HS-5 (cell line): ENCODE measurements around the gene JUNB.

Experiments
- DNase-seq: peaks from one replicate; pipeline ENCODE4 v3.0.0-alpha.2; 2012; ENCODE audit warnings: low read depth

JUNB gene

DNA sequence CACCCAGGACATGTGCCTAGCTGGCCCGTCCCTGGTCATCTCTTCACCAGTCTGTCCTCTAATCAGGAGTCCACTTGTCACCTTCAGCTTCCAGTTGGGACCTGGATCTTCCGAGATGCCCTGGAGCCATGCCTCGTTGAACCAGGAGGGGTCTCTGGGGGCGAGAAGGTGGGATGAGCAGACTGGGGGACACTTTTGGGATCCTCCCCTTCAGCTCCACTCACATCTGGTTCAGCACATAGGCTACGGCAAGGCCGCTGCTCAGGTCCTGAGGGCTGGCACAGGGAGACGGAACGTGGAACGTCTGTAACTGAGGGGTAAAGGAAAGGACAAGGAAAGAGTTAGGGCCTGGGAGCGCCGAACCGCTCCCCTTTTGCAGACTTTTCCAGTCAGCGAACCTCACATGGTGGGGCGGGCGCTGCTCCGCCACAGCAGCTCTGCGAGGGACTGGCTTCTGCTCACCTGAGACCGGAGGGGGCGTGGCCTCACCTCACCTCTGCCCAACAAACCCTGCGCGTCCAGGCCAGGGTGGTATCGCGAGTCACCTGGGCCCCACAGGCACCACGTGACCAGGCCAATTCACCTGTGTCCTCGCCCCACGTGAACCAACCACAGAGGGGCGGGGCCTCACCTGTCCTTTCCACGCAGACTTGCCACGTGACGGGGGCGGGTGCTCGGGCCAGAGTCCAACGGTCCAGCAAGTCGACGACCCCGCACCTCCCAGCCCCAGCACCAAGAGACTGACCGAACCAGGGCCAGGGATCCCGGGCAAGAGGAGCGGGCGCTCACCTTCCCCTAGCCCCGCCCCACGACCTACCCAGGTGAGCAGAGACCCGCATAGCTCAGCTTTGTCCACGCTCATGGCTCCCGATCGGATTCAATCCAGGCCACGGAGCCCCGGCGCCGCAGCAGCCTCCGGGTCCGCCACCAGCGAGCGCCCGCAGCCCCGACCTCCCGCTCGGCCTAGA, 16.4 kb upstream of the JUNB start, which contains the start of gene HOOK2:
HOOK2 (minus strand) TSS at position 965 of the 968 bp plus-strand sequence; CDS start at position 862, 103 bp downstream.
- no peak for DNase-seq

DNA sequence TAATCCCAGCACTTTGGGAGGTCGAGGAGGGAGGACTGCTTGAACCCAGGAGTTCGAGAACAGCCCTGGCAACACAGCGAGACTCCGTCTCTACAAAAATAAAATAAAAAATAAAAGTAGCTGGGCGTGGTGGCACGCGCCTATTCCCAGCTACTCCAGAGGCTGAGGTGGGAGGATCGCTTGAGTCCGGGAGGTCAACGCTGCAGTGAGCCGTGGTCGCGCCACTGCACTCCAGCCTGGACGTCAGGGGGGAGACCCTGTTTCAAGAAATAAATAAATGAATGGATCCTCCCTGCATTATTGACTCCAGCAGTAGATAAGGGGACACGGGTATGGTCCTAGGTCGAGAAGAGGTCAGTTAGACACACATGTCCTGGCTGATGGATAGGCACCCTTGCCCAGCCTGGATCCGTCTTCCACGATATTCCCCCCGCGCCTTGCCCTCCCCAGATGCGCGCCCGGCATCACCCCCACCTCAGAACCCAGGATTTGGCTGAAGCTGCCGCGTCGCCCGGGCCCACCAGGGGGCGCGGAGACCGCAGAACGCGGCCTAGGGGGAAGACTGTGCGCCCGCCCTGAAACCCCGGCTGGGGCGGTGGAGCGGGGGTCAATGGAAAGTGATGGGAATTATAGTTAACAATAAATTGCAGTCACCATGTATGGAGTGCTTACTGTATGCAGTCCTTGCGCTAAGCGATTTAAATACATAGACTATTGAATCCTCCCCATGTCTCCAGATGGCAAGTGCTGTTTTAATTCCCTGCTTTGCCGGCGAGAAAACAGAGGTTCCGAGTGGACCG, 13.9 kb upstream of the JUNB start:
- no peak for DNase-seq

DNA sequence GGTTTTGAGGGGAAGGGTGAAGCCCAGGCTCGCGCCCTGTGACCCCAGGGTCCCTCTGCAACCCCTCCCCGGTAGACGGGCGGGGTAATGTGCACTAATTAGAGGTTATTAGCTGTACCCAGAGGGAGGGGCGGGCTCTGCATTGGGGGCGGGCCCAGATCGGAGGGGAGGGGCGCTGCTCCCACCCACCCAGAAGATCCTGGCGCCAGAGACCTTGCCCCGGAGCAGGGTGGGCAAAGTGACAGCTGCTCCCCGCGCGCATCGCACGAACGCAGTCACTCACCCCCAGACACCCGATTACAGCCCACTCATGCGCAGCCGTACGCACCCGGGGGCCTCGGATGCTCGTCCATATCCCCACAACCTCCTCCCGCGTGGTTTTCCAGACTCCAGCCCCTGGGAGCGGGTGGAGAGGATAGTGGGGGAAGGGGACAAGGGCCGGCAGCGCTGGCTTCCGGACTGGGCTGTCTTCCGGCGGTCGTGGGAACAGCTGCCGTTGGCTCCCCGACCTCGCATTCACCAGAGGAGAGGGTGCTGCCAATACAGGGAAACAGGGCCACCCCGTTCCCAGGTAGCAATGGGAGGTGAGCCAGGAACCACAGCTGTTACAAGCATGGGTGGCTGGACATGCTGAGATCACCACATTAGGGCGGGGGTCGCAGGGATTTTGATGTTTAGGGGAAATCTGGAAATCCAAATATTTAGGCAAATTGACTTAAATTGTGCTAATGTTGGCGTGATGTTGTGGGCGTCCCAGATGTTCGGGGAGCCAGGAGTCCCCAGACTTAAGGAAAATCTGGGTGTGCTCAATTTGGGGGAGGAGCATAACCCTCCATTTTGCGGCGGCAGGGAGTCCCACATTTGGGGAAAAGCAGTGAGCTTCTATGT, 13.0 kb upstream of the JUNB start:
- no peak for DNase-seq

DNA sequence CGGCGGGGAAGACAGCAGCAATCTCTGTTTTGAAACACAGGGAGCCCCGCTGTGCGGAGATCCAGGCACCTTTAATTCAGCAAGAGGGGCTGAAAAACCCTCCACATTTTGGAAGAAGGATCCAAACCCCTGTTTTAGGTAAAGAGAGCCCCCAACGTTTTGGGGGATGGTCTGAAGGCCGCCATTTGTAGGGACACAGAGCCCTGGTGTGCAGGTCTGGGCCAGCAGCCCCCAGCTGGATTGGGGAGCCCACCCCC, 12.5 kb upstream of the JUNB start:
- DNase-seq: no peak

DNA sequence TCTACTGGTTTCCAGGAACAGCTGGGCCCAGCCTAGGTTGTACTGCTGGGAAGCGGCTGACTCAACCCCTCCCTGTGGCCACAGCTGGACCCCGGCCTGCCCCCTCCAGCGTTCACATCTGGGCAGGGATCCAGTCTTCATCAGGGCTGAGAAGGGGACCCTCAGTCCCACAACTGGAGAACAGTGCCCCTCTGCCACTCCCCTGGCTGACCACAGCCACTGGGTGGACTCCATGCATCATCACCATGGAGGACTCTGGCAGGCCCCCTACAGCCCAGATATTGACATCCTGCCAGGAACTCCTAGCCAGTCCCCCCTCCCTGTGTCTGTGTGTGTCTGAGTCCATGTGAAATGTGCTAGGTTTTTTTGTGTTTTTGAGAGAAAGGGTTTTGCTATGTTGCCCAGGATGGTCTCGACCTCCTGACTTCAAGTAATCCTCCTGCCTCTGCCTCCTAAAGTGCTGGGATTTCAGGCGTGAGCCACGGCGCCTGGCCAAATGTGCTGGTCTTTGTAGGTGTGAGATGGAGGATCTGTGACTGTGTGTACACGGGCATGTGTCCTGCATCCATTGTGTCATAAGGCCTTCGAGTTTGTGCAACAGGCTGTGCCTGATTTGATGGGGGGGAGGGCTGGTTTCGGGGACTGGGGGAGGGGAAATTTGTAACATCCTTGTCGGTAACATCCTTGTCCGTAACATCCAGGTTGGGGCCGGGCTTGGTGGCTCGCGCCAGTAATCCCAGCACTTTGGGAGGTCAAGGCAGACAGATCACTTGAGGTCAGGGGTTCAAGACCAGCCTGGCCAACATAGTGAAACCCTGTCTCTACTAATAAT, 11.9 kb upstream of the JUNB start:
- no peak for DNase-seq

- DNase-seq: no peak
Observed at GRCh38 chr19:12782174-12782423, 9.2 kb upstream of the JUNB start.

GRCh38 chr19:12782424-12783290, 8.6 kb upstream of the JUNB start:
- no peak for DNase-seq

DNA sequence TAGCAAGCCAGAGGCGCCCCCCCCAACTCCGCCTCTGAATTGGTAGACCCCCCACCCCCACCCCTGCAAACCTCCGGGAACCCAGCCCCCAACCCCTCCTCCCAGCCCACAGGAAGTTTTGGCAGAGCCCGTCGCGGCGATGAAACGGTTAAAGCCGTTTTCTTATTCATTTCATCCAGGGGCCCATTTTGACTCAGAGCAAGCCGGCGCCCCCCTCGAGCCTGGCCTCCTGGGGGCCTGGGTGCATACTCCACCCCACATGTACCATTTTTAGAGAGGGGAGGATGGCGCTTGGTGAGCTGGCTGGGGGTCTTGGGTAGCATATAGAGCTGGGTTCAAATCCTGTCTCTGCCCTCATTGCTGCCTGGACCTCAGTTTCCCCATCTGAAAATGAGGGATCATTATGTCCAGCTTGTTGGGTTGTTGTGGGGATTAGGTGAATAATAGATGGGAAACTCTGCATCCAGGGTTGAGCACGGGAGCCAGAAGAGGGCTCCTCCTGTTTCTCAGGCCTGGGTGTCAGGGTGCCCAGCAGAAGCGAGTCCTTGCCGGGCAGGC, 7.9 kb upstream of the JUNB start:
- DNase-seq: no peak

DNA sequence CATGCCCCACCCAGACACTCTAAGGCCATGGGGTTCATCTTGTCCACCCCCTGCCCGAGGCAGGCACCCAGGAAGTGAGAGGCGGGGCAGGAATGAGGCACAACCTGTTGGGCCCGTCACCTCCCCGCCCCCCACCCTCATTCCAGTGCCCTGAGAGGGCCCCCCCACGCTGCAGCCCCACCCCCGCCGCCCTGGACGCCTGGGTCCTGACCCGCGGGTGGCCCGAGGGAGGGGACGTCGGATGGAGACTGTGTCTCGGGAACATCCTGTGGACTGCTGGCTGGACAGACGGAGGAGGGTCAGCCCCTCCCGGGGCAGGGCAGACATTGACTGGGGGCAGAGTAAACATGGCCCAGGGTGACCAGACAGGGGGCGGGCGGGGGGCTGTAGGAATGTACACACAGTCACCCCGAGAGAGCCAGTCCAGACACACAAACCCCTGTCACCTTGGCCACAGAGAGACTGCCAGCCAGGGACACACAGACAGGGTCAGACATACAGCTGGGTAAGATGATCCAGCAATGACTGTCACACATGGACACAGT, 7.4 kb upstream of the JUNB start:
- no peak for DNase-seq

GRCh38 chr19:12784394-12784870, 6.9 kb upstream of the JUNB start:
- no peak for DNase-seq

DNA sequence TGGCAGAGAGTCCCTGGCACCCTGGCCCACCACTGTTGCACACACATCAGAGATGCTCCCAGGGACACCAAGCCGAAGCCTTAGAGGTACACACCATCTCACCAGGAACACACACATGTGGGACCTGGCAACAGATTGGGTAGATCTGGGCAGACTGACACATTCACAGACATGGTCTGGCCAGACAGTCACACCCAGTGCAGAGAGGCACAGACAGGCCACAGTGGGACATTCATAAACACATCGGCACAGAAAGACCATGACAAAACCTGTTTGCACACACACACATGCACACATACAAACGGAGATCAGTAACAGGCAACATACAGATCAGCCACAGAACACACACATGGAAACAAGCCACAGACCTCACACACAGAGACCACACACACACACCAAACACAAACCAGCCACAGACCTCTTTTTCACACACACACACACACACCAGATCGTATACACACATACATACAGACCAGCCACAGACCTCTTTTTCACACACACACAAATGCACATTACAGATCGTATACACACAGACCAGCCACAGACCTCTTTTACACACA, 6.3 kb upstream of the JUNB start:
- no peak for DNase-seq

GRCh38 chr19:12785431-12786031, 5.8 kb upstream of the JUNB start:
- DNase-seq: no peak

DNA sequence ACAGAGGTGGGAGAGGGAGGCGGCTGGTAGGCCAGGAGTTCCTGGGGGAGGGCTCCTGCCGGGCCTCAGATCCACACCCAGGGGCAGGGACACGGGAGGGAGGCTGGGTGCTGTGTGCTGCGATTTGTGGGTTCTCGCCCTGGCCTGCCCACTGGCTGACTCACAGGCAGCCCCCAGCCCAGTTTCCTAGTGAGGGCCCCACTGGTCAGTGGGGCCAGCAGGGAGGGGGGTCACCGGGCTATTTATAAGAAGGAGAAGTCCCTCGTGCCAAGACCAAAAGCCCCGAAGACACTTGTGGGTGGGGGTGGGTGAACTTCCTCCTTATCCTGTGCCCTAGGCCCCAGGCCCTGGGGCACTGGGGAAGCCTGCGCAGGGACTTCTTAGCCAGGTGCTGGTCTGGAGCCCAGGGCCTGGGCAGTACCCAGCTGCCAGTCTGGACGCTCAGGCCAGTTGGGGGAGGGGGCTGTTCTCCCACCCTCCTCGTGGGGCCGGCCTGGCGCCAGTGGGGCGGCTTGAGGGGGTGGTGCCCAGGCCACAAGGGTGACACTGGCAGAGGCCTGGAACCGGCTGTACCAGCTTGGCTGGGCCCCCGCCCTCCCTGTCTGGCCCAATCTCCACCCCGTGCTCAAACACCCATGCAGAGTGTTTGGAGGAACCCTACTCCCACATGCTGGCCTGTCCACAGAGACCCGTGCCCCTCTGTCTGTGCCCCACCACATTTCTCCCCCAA, 5.0 kb upstream of the JUNB start:
- no peak for DNase-seq

- DNase-seq: no peak
Observed at GRCh38 chr19:12786952-12787351, 4.3 kb upstream of the JUNB start.

GRCh38 chr19:12787458-12787857, 3.8 kb upstream of the JUNB start:
- no peak for DNase-seq

DNA sequence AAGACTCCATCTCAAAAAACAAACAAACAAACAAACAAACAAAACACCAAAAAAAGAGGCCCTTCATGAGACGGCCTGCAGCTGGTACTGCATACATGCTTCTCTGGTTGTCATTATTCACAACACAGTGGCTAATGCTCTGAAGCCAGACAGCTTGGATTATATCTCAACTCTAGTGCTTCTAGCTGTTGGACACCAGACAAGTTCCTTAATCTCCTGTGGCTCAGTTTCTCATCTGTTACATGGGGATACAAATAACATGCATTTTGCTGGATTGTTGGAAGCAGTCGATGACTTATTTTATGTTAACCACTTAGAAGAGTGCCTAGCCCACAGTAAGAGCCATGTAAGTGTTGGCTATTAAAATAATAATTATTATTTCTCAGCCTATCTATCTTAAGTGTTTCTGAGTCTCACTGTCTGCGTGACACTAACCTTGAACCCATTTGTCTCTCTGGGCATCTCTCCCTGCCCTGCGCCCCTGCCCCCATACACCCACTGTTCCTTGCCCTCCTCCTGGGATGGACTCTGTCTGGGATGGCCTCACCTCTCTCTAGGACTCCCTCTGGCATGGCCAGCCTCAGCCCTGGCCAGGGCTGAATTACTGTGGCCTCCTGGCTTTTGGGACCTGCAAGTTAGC, 3.1 kb upstream of the JUNB start:
- no peak for DNase-seq

DNA sequence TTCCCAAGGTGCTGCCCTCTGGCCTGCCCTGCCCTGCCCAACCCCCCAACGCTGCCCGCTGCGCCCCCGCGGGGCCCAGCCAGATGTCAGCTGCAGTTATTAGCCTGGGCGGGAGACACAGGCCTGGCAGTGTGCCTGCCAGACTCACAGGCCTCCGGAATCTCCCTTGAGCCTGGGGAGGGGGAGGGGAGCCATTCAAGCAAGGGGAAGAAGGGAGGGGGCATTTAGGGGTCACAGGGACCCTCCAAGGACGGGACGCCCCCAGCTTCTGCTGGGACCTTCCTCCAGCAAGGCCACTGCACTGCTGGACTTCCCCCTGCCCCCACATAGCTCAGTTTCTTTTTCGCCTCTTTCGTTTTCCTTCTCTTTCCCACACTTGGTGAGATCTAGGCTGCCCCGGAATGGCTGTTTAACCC, 2.6 kb upstream of the JUNB start:
- DNase-seq: no peak
